Fibroblast of villous mesenchyme (primary cell): ENCODE measurements around the gene NECAP2. TPM values are rescaled to one million over a fixed set of nuclear protein-coding genes. Genes with fewer than 3 reads are reported as not detected.

Experiments used
- DNase-seq: peaks from one replicate; pipeline ENCODE4 v3.0.0-alpha.2; 2010; ENCODE audit warnings: low read depth
- H3K4me3 ChIP-seq: 2 replicates; pipeline ENCODE4 v1.5.1; 2011; ENCODE audit warnings: low read depth, mild to moderate bottlenecking, low read length
- CTCF ChIP-seq: IDR thresholded peaks from 2 replicates; pipeline ENCODE4 v1.5.1; 2012; ENCODE audit warnings: low read depth, mild to moderate bottlenecking, low read length; ENCODE audit not compliant: insufficient read depth
- total RNA-seq: library from RNA; depleted of rRNA; stranded (reverse); fragments of >200 nt; gene quantifications from 2 replicates; pipeline ENCODE4 v1.2.3, GENCODE V29; 2012

The NECAP2 gene
- total RNA-seq, 1 donor = 104 TPM

GRCh38 chr1:16413191-16413590 lies 27.3 kb upstream of the NECAP2 start:
- TF ChIP-seq CTCF = no peak

GRCh38 chr1:16418823-16419425 lies 21.6 kb upstream of the NECAP2 start:
- DNase-seq = peak; percentile 20
- no peak for TF ChIP-seq CTCF
- H3K4me3 ChIP-seq = no peak overlapping the region

More at GRCh38 chr1:16413191-16413590, 27.3 kb upstream of the NECAP2 start:
- no peak overlapping the region for H3K4me3 ChIP-seq
- DNase-seq = no peak

GRCh38 chr1:16420424-16421118 lies 20.0 kb upstream of the NECAP2 start:
- H3K4me3 ChIP-seq = no peak overlapping the region
- TF ChIP-seq CTCF = no peak
- no peak for DNase-seq

GRCh38 chr1:16421201-16421600 lies 19.3 kb upstream of the NECAP2 start:
- TF ChIP-seq CTCF = no peak
- no peak overlapping the region for H3K4me3 ChIP-seq
- DNase-seq = no peak

- TF ChIP-seq CTCF = no peak
- H3K4me3 ChIP-seq = no peak overlapping the region
- no peak for DNase-seq
These were observed 18.5 kb upstream of the NECAP2 start for GRCh38 chr1:16422041-16422440.

GRCh38 chr1:16425125-16426025 lies 15.1 kb upstream of the NECAP2 start:
- no peak for TF ChIP-seq CTCF
- no peak for DNase-seq
- H3K4me3 ChIP-seq = no peak overlapping the region
